H9 (cell line): ENCODE data around the gene TNFAIP3. TPM values are rescaled to one million over a fixed set of nuclear protein-coding genes. Genes with fewer than 3 reads are reported as not detected.

Experiments
- DNase-seq: peaks from one replicate; pipeline ENCODE4 v3.0.0-alpha.2; 2017
- H2AFZ ChIP-seq: one replicate; pipeline ENCODE4 v1.6.1; 2013; ENCODE audit warnings: mild to moderate bottlenecking, low read length, control low read depth, moderate library complexity
- H2AK5ac ChIP-seq: 2 replicates; pipeline ENCODE4 v1.6.1; 2013; ENCODE audit warnings: low read length, control low read depth, mixed read lengths; ENCODE audit not compliant: insufficient read length
- H2BK120ac ChIP-seq: one replicate; pipeline ENCODE4 v1.6.1; 2013; ENCODE audit warnings: low read depth, mild to moderate bottlenecking, low read length, control low read depth, inconsistent platforms; ENCODE audit not compliant: poor library complexity, severe bottlenecking
- H2BK12ac ChIP-seq: 2 replicates; pipeline ENCODE4 v1.6.1; 2013; ENCODE audit warnings: low read length, control low read depth, mixed read lengths, low read depth; ENCODE audit not compliant: insufficient read length
- H2BK15ac ChIP-seq: 2 replicates; pipeline ENCODE4 v1.6.1; 2013; ENCODE audit warnings: low read depth, low read length, control low read depth
- H2BK20ac ChIP-seq: one replicate; pipeline ENCODE4 v1.6.1; 2013; ENCODE audit warnings: low read depth, mild to moderate bottlenecking, low read length, control low read depth, inconsistent platforms; ENCODE audit not compliant: poor library complexity, severe bottlenecking
- H2BK5ac ChIP-seq: 2 replicates; pipeline ENCODE4 v1.6.1; 2013; ENCODE audit warnings: low read length, control low read depth, mixed read lengths; ENCODE audit not compliant: insufficient read length
- H3K14ac ChIP-seq: 2 replicates; pipeline ENCODE4 v1.6.1; 2013; ENCODE audit warnings: low read length, control low read depth; ENCODE audit not compliant: insufficient read depth
- H3K18ac ChIP-seq: 2 replicates; pipeline ENCODE4 v1.6.1; 2013; ENCODE audit warnings: low read depth, mild to moderate bottlenecking, mixed read lengths, low read length, control low read depth; ENCODE audit not compliant: insufficient read length
- H3K23ac ChIP-seq: 2 replicates; pipeline ENCODE4 v1.6.1; 2013; ENCODE audit warnings: low read length, control low read depth, mixed read lengths, low read depth; ENCODE audit not compliant: insufficient read length
- H3K23me2 ChIP-seq: 2 replicates; pipeline ENCODE4 v1.6.1; 2013; ENCODE audit warnings: low read depth, mild to moderate bottlenecking, mixed read lengths, low read length, control low read depth; ENCODE audit not compliant: insufficient read length, poor library complexity, severe bottlenecking
- H3K27ac ChIP-seq: 2 replicates; pipeline ENCODE4 v1.5.1; 2013; ENCODE audit warnings: low read length, control low read depth, mixed read lengths, low read depth; ENCODE audit not compliant: insufficient read length
- H3K27me3 ChIP-seq: 2 replicates; pipeline ENCODE4 v1.6.1; 2013; ENCODE audit warnings: low read length, control low read depth, inconsistent platforms; ENCODE audit not compliant: insufficient read depth
- H3K4ac ChIP-seq: 2 replicates; pipeline ENCODE4 v1.6.1; 2013; ENCODE audit warnings: low read depth, mild to moderate bottlenecking, control low read depth, inconsistent platforms, low read length, moderate library complexity
- H3K4me1 ChIP-seq: 2 replicates; pipeline ENCODE4 v1.6.1; 2013; ENCODE audit warnings: low read length, control low read depth, inconsistent platforms; ENCODE audit not compliant: insufficient read depth
- H3K4me2 ChIP-seq: 2 replicates; pipeline ENCODE4 v1.6.1; 2013; ENCODE audit warnings: low read length, control low read depth, mixed read lengths; ENCODE audit not compliant: insufficient read length, insufficient read depth
- H3K56ac ChIP-seq: 2 replicates; pipeline ENCODE4 v1.6.1; 2013; ENCODE audit warnings: low read depth, mild to moderate bottlenecking, mixed read lengths, low read length, control low read depth; ENCODE audit not compliant: insufficient read length
- H3K79me1 ChIP-seq: 2 replicates; pipeline ENCODE4 v1.6.1; 2013; ENCODE audit warnings: low read depth, mild to moderate bottlenecking, moderate library complexity, low read length, control low read depth, inconsistent platforms; ENCODE audit not compliant: insufficient read depth, poor library complexity, severe bottlenecking
- H3K79me2 ChIP-seq: 2 replicates; pipeline ENCODE4 v1.6.1; 2013; ENCODE audit warnings: low read length, control low read depth, inconsistent platforms; ENCODE audit not compliant: insufficient read depth
- H3K9ac ChIP-seq: 2 replicates; pipeline ENCODE4 v1.6.1; 2013; ENCODE audit warnings: low read length, control low read depth, mixed read lengths; ENCODE audit not compliant: insufficient read length; ENCODE audit errors: extremely low read depth
- H3K9me3 ChIP-seq: one replicate; pipeline ENCODE4 v1.6.1; 2013; ENCODE audit warnings: low read depth, low read length, inconsistent platforms; ENCODE audit not compliant: control insufficient read depth
- H3T11ph ChIP-seq: one replicate; pipeline ENCODE4 v1.6.1; 2013; ENCODE audit warnings: mild to moderate bottlenecking, low read length, control low read depth, inconsistent platforms
- H4K20me1 ChIP-seq: one replicate; pipeline ENCODE4 v1.6.1; 2013; ENCODE audit not compliant: control insufficient read depth, insufficient read length, insufficient read depth
- H4K5ac ChIP-seq: 2 replicates; pipeline ENCODE4 v1.6.1; 2013; ENCODE audit warnings: low read depth, mild to moderate bottlenecking, mixed read lengths, low read length, control low read depth; ENCODE audit not compliant: insufficient read length
- H4K8ac ChIP-seq: replicated peaks from 2 replicates; pipeline ENCODE4 v1.6.1; 2013; ENCODE audit warnings: low read length, control low read depth, mixed read lengths, low read depth; ENCODE audit not compliant: insufficient read length
- H4K91ac ChIP-seq: 2 replicates; pipeline ENCODE4 v1.6.1; 2013; ENCODE audit warnings: low read depth, mild to moderate bottlenecking, moderate library complexity, mixed read lengths, low read length, control low read depth; ENCODE audit not compliant: insufficient read length
- H3K27ac Mint-ChIP-seq, 3 experiments: 2 replicates in 2 of 3; 3 replicates in 1 of 3; pipeline ENCODE4 v1.8.0; 2020 to 2021; ENCODE audit warnings: mixed read lengths in 3 of 3, mild to moderate bottlenecking in 1 of 3, moderate library complexity in 1 of 3
- H3K27me3 Mint-ChIP-seq: 2 replicates; pipeline ENCODE4 v1.8.0; 2021; ENCODE audit warnings: low read depth, mild to moderate bottlenecking, moderate library complexity, mixed read lengths
- H3K36me3 Mint-ChIP-seq, 3 experiments: 2 replicates in 2 of 3; 3 replicates in 1 of 3; pipeline ENCODE4 v1.8.0; 2020 to 2021; ENCODE audit warnings: low read depth in 3 of 3, mixed read lengths in 3 of 3; ENCODE audit not compliant: insufficient read depth in 1 of 3
- H3K4me1 Mint-ChIP-seq, 2 experiments: 2 replicates each; pipeline ENCODE4 v1.8.0; 2020; ENCODE audit warnings: mixed read lengths in 2 of 2
- H3K4me3 Mint-ChIP-seq, 2 experiments: 2 replicates in 1 of 2; 3 replicates in 1 of 2; pipeline ENCODE4 v1.8.0; 2020 to 2021; ENCODE audit warnings: mild to moderate bottlenecking in 2 of 2, mixed read lengths in 2 of 2, moderate library complexity in 1 of 2
- H3K9me3 Mint-ChIP-seq, 2 experiments: 2 replicates in 1 of 2; 3 replicates in 1 of 2; pipeline ENCODE4 v1.8.0; 2020; ENCODE audit warnings: mild to moderate bottlenecking in 2 of 2, mixed read lengths in 2 of 2, moderate library complexity in 1 of 2
- WGBS: extraction: QIAGEN DNeasy Blood & Tissue Kit; methylation state at CpG from one replicate; pipeline ENCODE4 v1.1.7; 2013; ENCODE audit warnings: missing lambda C conversion rate, low lambda C conversion rate, mixed read lengths; ENCODE audit not compliant: insufficient read length; ENCODE audit errors: extremely low coverage; 5-methylcytosine and 5-hydroxymethylcytosine counted together
- total RNA-seq: library from RNA; stranded (reverse); gene quantifications from 2 replicates; pipeline ENCODE4 v1.2.1, GENCODE V29; 2021
- TF ChIP-seq, protein P1 (sequence below): fragments of 200-600 bp; sonication (generic); conservative IDR thresholded peaks from 3 replicates; pipeline ENCODE4 v1.8.0; 2021; ENCODE audit warnings: antibody characterized with exemption, mild to moderate bottlenecking

The TNFAIP3 gene
- total RNA-seq, 1 experiment from 2014 or later = 3.7 TPM

DNA sequence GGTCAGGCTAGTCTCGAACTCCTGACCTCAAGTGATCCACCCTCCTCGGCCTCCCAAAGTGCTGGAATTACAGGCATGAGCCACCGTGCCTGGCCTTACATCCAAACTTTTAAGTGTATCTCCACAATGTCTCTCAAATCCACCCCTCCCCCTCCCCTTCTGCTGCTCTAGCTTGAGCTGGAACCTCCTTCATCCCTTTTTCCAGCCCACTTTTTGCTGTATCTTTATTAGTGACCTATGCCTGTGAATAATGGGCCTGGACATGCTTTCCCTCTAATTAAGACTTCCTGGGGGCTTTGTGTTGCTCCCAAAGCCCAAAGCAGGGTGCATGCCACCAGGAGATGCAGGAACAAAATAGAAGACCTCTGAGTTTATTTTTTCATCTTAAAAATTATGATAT lies 26.1 kb downstream of the TNFAIP3 start:
- Histone ChIP-seq H4K20me1 (no peaks in the 10 kb centered on the region), H3K27me3 (no peaks in the 10 kb centered on the region), H2AK5ac (no peak overlapping the region), H2BK15ac (no peak overlapping the region), H3K56ac (no peak overlapping the region), H4K8ac (no peak overlapping the region), H3T11ph (no peak overlapping the region), H2BK20ac (no peak overlapping the region), H3K79me2 (no peaks in the 10 kb centered on the region), H2BK120ac (no peak overlapping the region), H2BK12ac (no peak overlapping the region), H3K18ac (no peak overlapping the region), H3K79me1 (no peaks in the 10 kb centered on the region), H2BK5ac (no peak overlapping the region), H3K23me2 (no peaks in the 10 kb centered on the region), H3K14ac (no peak overlapping the region), H2AFZ (no peak overlapping the region), H4K91ac (no peak overlapping the region), H3K9me3 (no peaks in the 10 kb centered on the region), H3K9ac (no peak overlapping the region), H3K23ac (no peak overlapping the region), H4K5ac (no peak overlapping the region), H3K4me1 (no peaks in the 10 kb centered on the region; the same call in 1 of the 2 replicates), H3K27ac (no peak overlapping the region), H3K4me2 (no peak overlapping the region), H3K4ac (no peak overlapping the region)
- no peaks in the 10 kb centered on the region for H3K4me1 Mint-ChIP-seq
- TF ChIP-seq, protein P1, sequence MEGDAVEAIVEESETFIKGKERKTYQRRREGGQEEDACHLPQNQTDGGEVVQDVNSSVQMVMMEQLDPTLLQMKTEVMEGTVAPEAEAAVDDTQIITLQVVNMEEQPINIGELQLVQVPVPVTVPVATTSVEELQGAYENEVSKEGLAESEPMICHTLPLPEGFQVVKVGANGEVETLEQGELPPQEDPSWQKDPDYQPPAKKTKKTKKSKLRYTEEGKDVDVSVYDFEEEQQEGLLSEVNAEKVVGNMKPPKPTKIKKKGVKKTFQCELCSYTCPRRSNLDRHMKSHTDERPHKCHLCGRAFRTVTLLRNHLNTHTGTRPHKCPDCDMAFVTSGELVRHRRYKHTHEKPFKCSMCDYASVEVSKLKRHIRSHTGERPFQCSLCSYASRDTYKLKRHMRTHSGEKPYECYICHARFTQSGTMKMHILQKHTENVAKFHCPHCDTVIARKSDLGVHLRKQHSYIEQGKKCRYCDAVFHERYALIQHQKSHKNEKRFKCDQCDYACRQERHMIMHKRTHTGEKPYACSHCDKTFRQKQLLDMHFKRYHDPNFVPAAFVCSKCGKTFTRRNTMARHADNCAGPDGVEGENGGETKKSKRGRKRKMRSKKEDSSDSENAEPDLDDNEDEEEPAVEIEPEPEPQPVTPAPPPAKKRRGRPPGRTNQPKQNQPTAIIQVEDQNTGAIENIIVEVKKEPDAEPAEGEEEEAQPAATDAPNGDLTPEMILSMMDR = no peak
- peaks cover 0 to 7% of the 10 kb centered on the region in 2 experiments; a peak in 2 of 5 replicates for H3K9me3 Mint-ChIP-seq
- DNase-seq = no peak
- H3K27ac Mint-ChIP-seq = no peak overlapping the region
- H3K27me3 Mint-ChIP-seq = peaks cover 1% of the 10 kb centered on the region
- H3K36me3 Mint-ChIP-seq = no peaks in the 10 kb centered on the region
- H3K4me3 Mint-ChIP-seq = no peak overlapping the region
- no CpG with 5 or more reads among the region's 3 CpGs for WGBS
